ENCODE results near the gene FCHSD2. TPM values are rescaled to one million over a fixed set of nuclear protein-coding genes. Genes with fewer than 3 reads are reported as not detected.
A peak's percentile ranks its signal among the peaks of the same experiment; 100 is the strongest.
"Not testable (repeated sequence)": the region's sequence is repeated elsewhere in the genome, so short reads cannot be mapped to it uniquely, and the experiment has no call there.

The FCHSD2 gene
- polyA plus RNA-seq, 1 donor from 2014 or later = 72.1 TPM

- H3K4me1 Mint-ChIP-seq = peaks cover 4 to 15% (median 7%) of the 10 kb centered on the region in 3 donors
- no peak overlapping the region for H3K4me3 Mint-ChIP-seq
- no peaks in the 10 kb centered on the region for H3K9me3 Mint-ChIP-seq
- H3K27me3 Mint-ChIP-seq = no peaks in the 10 kb centered on the region
- H3K36me3 Mint-ChIP-seq = peaks cover 4% of the 10 kb centered on the region
- peak overlapping the region in 1 of 3 donors; percentile 26 for H3K27ac Mint-ChIP-seq
These were observed 270.1 kb downstream of the FCHSD2 start for GRCh38 chr11:72872012-72872411.

DNA sequence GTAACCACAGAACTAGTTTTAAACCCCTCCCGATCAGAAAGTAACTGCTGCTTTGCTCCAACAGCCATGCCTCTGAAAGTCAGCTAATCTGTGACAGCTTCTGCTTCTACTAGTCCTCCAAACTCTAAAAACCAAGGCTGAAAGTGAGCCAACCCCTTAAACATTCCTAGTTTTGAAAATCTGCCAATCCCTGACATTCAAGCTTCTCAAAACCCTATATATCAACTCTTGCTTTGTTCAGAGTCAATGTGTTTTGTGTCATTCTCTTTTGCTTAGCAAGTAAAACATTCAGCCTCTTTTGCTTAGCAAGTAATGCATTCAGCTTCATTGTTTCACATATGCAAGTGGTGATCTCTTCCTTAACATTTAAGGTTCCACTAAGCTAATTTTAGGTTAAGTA lies 271.0 kb downstream of the FCHSD2 start:
- Mint-ChIP-seq H3K27ac (no peak overlapping the region), H3K4me1 (peaks cover 7 to 15% (median 8%) of the 10 kb centered on the region in 3 donors), H3K9me3 (no peaks in the 10 kb centered on the region), H3K4me3 (no peak overlapping the region), H3K27me3 (no peaks in the 10 kb centered on the region), H3K36me3 (peaks cover 3% of the 10 kb centered on the region)

DNA sequence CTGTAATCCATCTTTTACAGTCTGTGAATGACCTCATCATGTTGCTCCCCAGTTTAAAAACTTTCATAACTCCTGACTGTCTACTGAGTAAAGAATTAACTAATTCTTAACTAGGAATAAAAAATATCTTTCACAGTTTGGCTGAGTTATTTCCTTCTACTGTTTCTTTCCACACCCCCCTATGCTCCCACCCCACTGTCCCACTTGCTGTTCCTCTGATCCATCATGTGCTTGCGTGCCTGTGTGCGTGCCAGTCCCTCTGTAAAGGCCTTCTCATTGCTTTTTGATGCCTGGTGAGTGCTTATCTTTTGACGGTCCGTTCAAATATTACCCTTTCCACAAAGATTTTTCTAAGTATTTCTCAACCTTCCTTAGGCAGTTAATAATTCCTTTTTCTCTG lies 272.3 kb downstream of the FCHSD2 start:
- Mint-ChIP-seq H3K27ac (peak overlapping the region in 1 of 3 donors; percentile 32), H3K4me3 (no peak overlapping the region), H3K9me3 (no peaks in the 10 kb centered on the region), H3K36me3 (peaks cover 3% of the 10 kb centered on the region), H3K27me3 (no peaks in the 10 kb centered on the region), H3K4me1 (peaks cover 10 to 22% (median 11%) of the 10 kb centered on the region in 3 donors)

GRCh38 chr11:72867970-72868369 lies 274.1 kb downstream of the FCHSD2 start:
- no peak overlapping the region for H3K4me3 Mint-ChIP-seq

DNA sequence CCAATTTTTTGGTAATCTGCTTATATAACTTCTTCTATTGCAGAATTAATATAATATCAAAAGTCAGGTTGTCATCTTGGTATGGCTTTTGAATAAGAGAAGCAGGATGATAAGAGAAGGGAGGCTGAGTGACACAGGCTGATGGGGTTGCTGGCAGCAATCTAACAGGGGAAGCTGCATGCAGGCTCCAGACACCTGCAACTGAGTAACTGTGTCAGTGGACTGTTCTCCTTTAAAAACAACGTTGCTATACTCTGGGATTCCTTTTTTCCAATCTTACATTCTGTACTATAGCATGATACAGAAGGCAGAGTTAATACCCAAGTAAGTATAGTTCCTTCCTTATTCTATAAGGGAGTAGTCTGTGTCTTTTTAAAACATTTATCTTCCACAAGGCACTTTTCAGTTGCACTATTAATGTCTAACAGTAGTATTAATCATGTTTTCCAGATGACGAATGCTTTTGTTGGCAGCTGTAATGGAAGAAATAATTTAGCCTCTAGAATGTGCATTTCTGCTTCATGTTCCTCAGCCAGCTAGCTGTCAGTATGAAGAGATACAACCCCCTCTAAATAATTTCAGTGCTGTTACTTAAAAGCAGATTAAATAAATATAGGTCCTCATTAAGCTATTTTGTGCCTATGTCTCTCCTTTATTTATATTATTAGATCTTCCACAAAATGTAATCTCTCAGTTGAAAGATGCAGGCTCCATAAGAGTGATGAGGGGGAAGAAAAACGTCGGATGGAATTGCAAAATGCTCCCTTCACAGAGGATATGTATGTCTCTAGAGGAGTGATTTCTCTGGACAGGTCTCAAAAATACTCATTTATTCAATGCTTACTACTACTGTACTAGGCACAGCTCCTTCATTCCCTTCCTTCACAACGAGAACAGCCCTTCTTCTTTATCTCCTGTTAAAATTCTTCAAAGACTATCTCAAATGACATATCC lies 277.1 kb downstream of the FCHSD2 start:
- Mint-ChIP-seq H3K27me3 (no peaks in the 10 kb centered on the region), H3K4me3 (no peak overlapping the region), H3K27ac (peak overlapping the region in 2 of 3 donors; percentile 74 to 87), H3K4me1 (peaks cover 13 to 16% (median 13%) of the 10 kb centered on the region in 3 donors), H3K9me3 (no peaks in the 10 kb centered on the region), H3K36me3 (no peaks in the 10 kb centered on the region)

More at GRCh38 chr11:72867970-72868369, 274.1 kb downstream of the FCHSD2 start:
- Mint-ChIP-seq H3K36me3 (peaks cover 3% of the 10 kb centered on the region), H3K27ac (peak overlapping the region in 1 of 3 donors; percentile 27), H3K9me3 (no peaks in the 10 kb centered on the region), H3K27me3 (no peaks in the 10 kb centered on the region), H3K4me1 (peaks cover 14 to 22% (median 16%) of the 10 kb centered on the region in 3 donors)

DNA sequence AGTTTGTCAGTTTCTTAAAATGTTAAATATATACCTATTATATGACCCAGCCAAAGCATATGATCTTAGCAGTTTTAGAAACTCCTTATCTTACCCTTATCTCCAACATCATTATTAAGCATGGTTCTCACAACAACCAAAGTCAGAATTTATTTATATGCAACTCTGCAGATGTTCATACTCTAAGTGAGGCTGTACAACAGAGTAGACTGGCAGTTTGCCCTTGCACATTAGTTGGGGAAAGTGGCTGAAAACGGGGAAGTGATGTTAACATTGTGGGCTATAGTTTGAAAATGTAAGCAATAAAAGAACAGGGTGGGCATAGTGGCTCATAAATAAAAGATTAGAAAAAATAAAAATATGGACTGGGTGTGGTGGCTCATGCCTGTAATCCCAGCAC lies 278.2 kb downstream of the FCHSD2 start:
- H3K4me3 Mint-ChIP-seq = no peak overlapping the region
- H3K27ac Mint-ChIP-seq = peak overlapping the region in 1 of 3 donors; percentile 80
- H3K9me3 Mint-ChIP-seq = no peaks in the 10 kb centered on the region
- no peaks in the 10 kb centered on the region for H3K27me3 Mint-ChIP-seq
- peaks cover 12 to 14% (median 13%) of the 10 kb centered on the region in 3 donors for H3K4me1 Mint-ChIP-seq
- no peaks in the 10 kb centered on the region for H3K36me3 Mint-ChIP-seq

DNA sequence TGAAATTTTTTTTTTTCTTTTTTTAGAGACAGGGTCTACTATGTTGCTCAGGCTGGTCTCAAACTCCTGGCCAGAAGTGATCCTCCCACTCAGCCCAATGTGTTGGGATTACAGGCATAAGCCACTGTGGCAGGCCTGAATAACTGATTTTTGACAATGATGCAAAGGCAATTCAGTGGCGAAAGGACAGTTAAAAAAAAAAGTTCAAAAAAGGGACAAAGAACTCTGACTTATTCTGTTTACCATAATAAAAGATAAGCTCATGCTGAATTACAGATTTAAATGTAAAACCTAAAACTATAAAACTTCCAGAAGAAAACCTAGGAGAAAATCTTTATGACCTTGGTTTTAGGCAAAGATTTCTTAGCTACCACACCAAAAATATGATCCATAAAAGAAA lies 279.0 kb downstream of the FCHSD2 start:
- Mint-ChIP-seq H3K4me3 (no peak overlapping the region), H3K4me1 (peaks cover 12 to 14% (median 14%) of the 10 kb centered on the region in 3 donors), H3K9me3 (no peaks in the 10 kb centered on the region)

DNA sequence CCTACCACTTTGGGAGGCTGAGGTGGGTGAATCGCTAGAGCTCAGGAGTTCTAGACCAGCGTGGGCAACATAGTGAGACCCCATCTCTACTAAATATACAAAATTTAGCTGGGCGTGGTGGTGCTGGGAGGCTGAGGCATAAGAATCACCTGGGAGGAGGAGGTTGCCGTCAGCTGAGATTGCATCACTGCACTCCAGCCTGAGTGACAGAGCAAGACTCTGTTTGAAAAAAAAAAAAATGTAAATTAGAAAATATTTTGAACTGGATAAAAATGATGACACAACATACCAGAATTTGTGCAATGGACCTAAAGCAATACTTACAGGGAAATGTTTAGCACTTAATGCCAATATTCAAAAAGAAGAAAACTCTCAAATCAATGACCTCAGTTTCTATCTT lies 281.5 kb downstream of the FCHSD2 start:
- Mint-ChIP-seq H3K9me3 (no peaks in the 10 kb centered on the region), H3K27ac (peak overlapping the region in 1 of 3 donors; percentile 26), H3K4me3 (no peak overlapping the region), H3K27me3 (no peaks in the 10 kb centered on the region), H3K36me3 (peaks cover 8% of the 10 kb centered on the region), H3K4me1 (peaks cover 2 to 10% (median 9%) of the 10 kb centered on the region in 3 donors)

More for the DNA sequence above, 279.0 kb downstream of the FCHSD2 start:
- Mint-ChIP-seq H3K27ac (peak overlapping the region in 2 of 3 donors; percentile 10 to 62), H3K36me3 (peaks cover 8% of the 10 kb centered on the region), H3K27me3 (no peaks in the 10 kb centered on the region)

DNA sequence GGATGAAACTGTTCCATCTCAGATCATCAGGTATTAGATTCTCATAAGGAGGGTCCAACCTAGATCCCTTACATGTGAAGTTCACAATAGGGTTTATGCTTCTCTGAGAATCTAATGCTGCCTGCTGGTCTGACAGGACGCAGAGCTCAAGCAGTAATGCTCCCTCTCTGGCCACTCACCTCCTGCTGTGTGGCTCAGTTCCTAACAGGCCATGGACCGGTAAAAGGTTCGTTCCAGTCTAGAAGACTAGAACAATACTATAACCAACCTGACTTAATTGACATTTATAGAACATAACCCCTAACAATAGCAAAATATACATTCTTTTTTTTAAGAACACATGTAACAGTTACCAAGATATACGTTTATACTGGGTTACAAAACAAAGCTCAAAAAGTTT lies 282.1 kb downstream of the FCHSD2 start:
- H3K9me3 Mint-ChIP-seq = no peaks in the 10 kb centered on the region
- peaks cover 0 to 10% (median 8%) of the 10 kb centered on the region in 3 donors for H3K4me1 Mint-ChIP-seq
- peak overlapping the region in 1 of 3 donors; percentile 11 for H3K27ac Mint-ChIP-seq
- no peaks in the 10 kb centered on the region for H3K27me3 Mint-ChIP-seq
- peaks cover 8% of the 10 kb centered on the region for H3K36me3 Mint-ChIP-seq
- H3K4me3 Mint-ChIP-seq = no peak overlapping the region

- peaks cover 8% of the 10 kb centered on the region for H3K36me3 Mint-ChIP-seq
- no peaks in the 10 kb centered on the region for H3K27me3 Mint-ChIP-seq
- no peaks in the 10 kb centered on the region for H3K9me3 Mint-ChIP-seq
- peaks cover 7 to 12% (median 8%) of the 10 kb centered on the region in 3 donors for H3K4me1 Mint-ChIP-seq
- no peak overlapping the region for H3K4me3 Mint-ChIP-seq
- H3K27ac Mint-ChIP-seq = peak overlapping the region in 1 of 3 donors; percentile 11
These were observed 283.0 kb downstream of the FCHSD2 start for GRCh38 chr11:72859126-72859525.

GRCh38 chr11:72858267-72858666 lies 283.9 kb downstream of the FCHSD2 start:
- not testable (repeated sequence) for H3K4me3 Mint-ChIP-seq, H3K36me3 Mint-ChIP-seq, H3K9me3 Mint-ChIP-seq, H3K27me3 Mint-ChIP-seq
- Mint-ChIP-seq H3K27ac (peak overlapping the region in 2 of 3 donors; percentile 53 to 86), H3K4me1 (peaks cover 4 to 11% (median 7%) of the 10 kb centered on the region in 3 donors)

DNA sequence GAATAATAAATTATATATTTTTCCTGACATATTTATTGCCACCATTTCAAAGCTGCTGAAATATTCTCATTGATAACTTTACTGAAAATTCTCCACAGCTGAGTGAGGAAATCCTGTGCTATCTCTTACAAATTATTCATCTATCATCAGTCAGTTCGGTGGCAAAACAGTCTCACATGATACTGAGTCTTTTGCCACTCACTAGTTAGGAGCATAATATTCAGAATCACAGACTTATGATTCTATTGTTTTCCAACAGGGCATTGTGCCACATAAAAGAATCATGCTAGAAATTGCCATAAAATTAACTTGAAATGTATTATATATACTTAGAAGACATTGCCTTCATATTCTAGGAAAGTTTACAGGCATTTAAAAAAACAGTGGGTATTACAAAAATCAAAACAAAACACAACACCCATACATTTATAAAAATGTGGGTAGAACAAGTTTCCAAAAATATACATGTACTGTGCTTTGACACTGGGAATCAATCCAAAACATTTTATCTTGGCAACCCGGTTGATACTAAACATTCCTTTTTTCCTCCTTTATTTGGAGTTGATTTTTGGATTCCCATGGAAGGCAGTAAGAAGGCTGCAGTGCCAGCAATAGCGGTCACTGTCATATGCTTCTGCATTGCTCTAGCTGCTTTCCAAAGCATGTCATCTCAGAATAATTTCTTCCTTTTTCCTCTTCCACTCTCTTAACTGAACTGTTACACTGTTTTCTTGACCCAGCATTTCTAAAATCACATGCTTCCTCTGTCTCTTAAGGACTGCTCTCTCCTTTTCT lies 285.4 kb downstream of the FCHSD2 start:
- Mint-ChIP-seq H3K27ac (peak overlapping the region in 1 of 3 donors; percentile 7), H3K9me3 (no peaks in the 10 kb centered on the region), H3K27me3 (no peaks in the 10 kb centered on the region), H3K4me3 (no peak overlapping the region), H3K4me1 (peaks cover 6 to 14% (median 13%) of the 10 kb centered on the region in 3 donors), H3K36me3 (peaks cover 8% of the 10 kb centered on the region)

- no peaks in the 10 kb centered on the region for H3K27me3 Mint-ChIP-seq
- no peak overlapping the region for H3K4me3 Mint-ChIP-seq
- peaks cover 10% of the 10 kb centered on the region for H3K36me3 Mint-ChIP-seq
- peaks cover 8 to 14% (median 14%) of the 10 kb centered on the region in 3 donors for H3K4me1 Mint-ChIP-seq
- H3K9me3 Mint-ChIP-seq = no peaks in the 10 kb centered on the region
- no peak overlapping the region for H3K27ac Mint-ChIP-seq
These were observed 286.1 kb downstream of the FCHSD2 start for GRCh38 chr11:72856065-72856464.

DNA sequence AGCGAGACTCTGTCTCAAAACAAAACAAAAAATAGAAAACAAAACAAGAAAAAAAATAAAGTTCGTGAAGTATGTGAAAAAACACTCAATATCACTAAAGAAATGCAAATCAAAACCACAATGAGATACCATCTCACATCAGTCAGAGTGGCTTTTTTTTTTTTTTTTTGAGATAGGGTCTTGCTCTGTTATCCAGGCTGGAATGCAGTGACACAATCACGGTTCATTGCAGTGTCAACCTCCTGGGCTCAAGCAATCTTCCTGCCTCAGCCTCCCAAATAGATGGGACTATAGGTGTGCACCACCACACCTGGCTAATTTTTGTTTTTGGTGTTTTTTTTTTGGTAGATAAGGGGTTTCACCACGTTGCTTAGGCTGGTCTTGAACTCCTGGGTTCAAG lies 290.4 kb downstream of the FCHSD2 start:
- Mint-ChIP-seq H3K4me1 (peaks cover 9 to 14% (median 13%) of the 10 kb centered on the region in 3 donors), H3K27me3 (no peaks in the 10 kb centered on the region), H3K4me3 (no peak overlapping the region), H3K36me3 (peaks cover 3% of the 10 kb centered on the region), H3K27ac (peak overlapping the region in 1 of 3 donors; percentile 63), H3K9me3 (no peaks in the 10 kb centered on the region)

GRCh38 chr11:72850832-72851231 lies 291.3 kb downstream of the FCHSD2 start:
- Mint-ChIP-seq H3K4me1 (peaks cover 9 to 14% (median 13%) of the 10 kb centered on the region in 3 donors), H3K27me3 (no peaks in the 10 kb centered on the region), H3K36me3 (peaks cover 4% of the 10 kb centered on the region), H3K4me3 (no peak overlapping the region), H3K9me3 (no peaks in the 10 kb centered on the region), H3K27ac (no peak overlapping the region)

Data from IgD-negative memory B cell (primary cell).